NCI-H2081 treated with DMSO at 0.1 percent for 48 hours (cell line): ENCODE results near the gene VPS54.

Source experiments
- DNase-seq: peaks from one replicate; lab custom pipeline; 2025; lab: John Stamatoyannopoulos, UW

Gene VPS54

DNA sequence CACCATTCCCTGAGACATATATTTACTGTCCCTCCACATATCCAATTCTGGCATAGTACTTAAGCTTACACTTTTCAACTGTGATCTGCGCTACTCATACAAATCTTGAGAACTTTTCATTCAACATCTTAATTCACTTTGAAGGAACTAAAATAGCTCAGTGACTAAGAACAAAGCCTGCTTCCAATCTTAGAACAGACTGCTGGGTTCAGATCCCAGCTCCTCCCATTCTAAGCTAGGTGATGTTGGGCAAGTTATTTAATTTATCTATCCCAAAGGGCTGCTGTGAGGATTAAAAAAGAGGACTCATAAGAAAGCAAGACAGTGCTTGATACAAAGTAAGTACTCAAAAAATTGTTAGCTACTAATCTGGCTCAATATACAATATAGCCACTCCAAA lies 119.6 kb downstream of the VPS54 start:
- DNase-seq: no peak

DNA sequence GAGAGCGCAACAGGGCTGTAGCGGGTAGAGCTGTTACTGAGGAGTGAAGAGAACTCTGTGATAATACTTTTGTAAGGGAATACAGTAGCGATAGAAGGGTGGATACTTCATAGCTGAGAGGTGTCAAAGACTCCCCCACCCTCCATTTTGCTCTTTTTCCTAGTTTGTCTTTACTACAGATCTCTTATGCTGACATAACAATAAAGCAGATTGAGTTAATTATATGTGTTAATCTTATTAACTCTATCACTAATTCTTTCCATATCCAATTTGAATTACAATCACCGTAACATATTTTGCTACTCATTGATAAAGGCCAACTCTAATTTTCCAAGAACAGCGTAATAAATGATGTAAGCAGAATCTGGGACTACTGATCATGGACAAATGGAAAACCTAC lies 120.4 kb downstream of the VPS54 start:
- no peak for DNase-seq

- DNase-seq: no peak
Measured at GRCh38 chr2:63894167-63894566, 125.1 kb downstream of the VPS54 start.

GRCh38 chr2:63893163-63893562 lies 126.1 kb downstream of the VPS54 start:
- DNase-seq: no peak

DNA sequence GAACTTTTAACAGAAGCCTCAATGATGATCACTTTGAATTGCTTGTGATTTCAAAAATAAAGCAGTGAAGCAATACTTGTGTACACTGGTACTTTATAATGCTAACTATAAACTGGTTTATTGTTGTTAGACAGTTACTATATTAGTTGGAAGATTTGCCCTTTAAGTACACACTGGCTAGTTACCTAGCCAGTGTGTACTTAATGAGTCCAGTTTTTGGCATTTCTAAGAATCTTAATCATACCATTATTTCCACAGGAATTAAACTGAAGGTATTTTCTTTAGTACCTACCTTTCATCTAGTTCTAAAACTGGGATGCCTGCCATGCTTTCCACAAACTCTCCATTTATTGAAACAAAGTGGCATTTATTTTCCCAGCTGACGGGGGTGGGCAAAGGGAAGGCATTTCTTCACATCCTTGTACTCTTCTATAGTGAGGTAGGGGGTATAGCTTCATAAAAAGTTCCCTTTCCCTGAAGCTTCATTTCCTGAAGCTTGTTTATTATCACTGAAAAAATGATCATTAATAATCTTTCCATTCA lies 127.7 kb downstream of the VPS54 start:
- DNase-seq: no peak

DNA sequence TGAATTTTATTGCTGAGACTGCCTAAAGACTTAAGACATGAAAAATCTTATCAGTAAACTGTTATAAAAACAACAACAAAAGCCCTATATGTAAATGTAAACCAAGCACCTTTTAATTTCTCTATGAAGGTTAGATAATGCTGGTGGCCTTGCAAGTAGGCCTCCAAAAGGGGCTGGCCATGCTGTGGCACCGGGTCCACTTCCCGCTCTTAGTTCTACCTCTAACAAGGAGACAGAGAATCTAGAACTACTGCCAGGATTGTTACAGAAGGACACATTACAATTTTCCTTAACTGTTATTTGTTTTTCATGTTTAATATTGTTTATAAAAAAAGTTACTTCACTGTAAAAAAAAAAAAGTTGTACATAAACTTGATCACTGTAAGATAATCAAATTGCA lies 128.6 kb downstream of the VPS54 start:
- no peak for DNase-seq

DNA sequence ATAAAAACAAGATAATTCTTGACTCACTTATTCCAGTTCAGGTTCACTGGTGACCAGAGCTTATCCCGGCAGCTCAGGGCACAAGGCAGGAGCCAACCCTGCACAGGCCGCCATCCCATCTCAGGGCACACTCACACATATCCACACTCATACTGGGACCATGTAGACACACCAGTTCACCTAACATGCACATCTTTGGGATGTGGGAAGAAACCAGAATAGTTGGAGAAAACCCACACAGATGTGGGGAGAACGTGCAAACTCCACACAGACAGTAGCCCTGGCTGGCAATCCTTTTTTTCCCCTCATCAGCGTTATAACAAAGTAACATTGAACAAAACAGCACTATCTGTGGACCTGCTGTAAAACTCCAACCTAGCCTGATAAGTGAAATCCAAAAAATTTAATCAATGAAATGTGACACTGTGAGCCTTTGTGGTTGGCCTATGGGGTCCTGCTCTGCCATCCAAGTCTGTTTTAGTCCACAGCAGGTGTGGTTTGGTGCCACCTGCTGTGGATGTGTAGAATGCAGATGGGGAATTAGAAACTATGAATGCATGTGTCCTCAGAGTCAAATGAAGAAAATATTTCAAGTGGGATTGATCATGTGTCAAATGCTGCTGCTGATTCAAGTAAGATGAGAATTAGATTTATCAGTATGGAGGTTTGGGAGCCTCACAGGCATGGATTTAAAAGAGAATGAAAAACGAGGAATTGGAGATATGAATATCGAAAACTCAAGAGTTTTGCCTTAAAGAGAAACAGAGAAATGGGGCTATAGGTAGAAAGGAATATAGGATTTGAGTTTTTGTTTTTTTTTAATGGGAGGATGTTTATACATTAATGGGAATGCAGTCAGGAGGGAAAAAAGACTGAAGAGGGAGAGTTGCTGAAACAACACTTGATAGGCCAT lies 130.5 kb downstream of the VPS54 start:
- no peak for DNase-seq

GRCh38 chr2:63888053-63888452 lies 131.2 kb downstream of the VPS54 start:
- no peak for DNase-seq

DNA sequence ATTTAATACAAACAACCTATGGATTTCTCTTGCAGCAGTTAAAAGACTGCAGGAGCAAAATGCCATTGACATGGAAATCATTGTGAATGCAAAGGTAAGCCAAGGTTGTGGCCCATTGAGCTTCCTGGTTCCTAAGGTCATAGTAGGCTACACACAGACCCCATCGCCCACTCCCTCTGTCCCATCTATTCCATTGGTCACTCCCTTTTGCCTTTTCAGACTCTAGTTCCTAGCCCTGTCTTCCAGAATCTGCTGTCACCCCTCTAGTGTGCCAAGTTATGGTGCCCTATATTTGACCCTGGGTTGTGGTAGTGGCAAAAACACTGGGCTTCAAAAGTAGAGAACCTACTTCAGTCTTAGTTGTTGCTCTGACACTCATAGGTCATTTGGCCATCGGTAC lies 132.8 kb downstream of the VPS54 start:
- no peak for DNase-seq

- DNase-seq: no peak
Measured at GRCh38 chr2:63882395-63883105, 136.7 kb downstream of the VPS54 start.

DNA sequence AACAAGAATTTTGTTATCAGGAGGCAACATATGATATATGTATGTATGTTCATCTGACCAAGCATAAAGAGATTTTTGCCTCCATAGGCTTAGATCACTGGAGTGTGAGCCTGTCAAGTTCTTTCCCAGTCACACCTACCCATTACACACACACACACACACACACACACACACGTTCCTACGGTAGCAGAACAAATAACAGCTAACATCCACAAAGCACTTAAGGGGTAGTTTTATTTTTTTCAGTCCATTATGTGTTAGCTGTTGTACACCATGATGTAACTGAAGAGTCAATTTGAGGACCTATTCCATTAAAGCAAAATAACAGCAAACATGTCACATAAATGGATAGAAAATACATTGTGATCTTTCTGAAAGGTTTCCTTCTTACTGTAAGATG lies 138.0 kb downstream of the VPS54 start:
- no peak for DNase-seq

DNA sequence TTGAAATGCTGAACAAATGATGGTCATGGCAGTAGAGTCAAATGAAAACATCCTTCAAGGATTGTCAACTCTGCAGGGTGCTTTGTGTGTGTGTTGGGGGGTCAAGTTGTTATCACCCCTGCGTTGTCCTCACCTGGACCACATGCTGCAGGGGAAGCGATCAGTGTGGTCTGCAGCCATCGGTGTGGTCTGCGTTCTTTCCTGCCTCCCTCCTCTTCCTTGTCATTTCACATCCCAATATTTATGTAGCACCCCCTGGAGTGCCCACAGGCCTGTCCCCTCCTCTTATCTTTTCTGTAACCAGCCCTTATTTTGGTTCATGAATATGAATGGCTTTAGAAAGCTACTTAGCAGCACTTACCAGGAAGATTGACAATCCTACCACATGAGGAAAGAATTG lies 138.6 kb downstream of the VPS54 start:
- DNase-seq: no peak

GRCh38 chr2:63879876-63880433 lies 139.3 kb downstream of the VPS54 start:
- no peak for DNase-seq

DNA sequence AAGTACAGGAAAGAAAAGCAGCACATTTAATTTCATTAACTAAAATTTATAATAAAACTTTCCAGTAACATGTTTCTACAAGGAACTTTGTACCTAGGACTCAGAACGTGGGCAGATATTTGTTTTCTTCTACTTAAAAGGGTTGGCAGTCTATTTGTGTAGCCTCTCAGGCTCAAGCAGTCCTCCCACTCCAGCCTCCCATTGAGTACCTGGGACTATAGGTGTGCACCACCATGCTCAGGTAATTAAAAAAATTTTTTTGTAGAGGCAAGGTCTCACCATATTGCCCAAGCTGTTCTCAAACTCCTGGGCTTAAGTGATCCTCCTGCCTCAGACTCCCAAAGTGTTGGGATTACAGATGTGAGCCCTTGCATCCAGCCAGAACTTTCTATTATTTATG lies 140.7 kb downstream of the VPS54 start:
- no peak for DNase-seq

DNA sequence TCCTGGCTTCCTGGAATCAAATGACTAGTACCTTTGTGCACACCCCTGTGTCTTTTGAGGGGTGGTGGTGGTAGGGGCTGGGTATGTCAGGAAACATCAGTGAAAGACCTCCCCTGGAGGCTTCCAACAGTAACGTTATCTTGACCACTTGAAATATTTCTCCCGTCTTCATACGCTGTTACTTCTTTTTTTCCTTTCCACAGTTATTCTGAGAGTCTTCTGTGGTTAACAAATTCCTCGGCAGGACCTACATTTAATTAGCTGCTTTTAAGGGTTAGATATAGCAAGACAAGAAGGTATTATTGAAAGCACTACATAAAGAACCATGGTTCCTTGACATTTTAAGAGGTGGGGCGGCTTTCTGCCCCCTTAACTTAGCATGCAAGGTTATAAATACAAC lies 142.9 kb downstream of the VPS54 start:
- no peak for DNase-seq

- no peak for DNase-seq
Measured at GRCh38 chr2:63875559-63876245, 143.5 kb downstream of the VPS54 start.

GRCh38 chr2:63875131-63875527 lies 144.1 kb downstream of the VPS54 start:
- no peak for DNase-seq

- no peak for DNase-seq
Measured at GRCh38 chr2:63874204-63875130, 144.8 kb downstream of the VPS54 start.

- no peak for DNase-seq
Measured at GRCh38 chr2:63872571-63873328, 146.5 kb downstream of the VPS54 start.

DNA sequence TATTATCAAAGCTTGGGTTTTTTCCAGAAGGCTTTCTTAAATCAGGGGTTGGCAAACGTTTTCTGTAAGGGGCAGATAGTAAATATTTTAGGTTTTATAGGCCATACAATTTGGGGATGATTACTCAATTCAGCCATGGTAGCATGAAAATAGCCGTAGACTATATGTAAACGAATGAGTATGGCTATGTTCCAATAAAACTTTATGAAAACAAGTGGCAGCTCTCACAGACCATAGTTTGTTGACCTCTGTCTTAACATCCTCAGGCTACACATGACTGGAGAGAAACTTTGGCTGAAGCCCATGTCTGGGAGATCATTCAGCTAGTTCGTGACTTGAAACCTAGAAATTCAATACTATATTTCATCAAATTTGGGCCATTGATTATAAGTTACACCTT lies 147.4 kb downstream of the VPS54 start:
- DNase-seq: no peak
